Stimulated activated CD8-positive, alpha-beta memory T cell treated with anti-CD3 and anti-CD28 coated beads, Interleukin-2, amount 100 ng/mL, for 48 hours (primary cell): ENCODE results near the gene PTPN1.
"Not testable (repeated sequence)": the region's sequence is repeated elsewhere in the genome, so short reads cannot be mapped to it uniquely, and the experiment has no call there.

ENCODE experiments used
- DNase-seq, 2 donors: peaks; one replicate each; pipeline ENCODE4 v3.0.0-alpha.2; 2020; ENCODE audit warnings: low read depth in 2 of 2

Gene PTPN1

DNA sequence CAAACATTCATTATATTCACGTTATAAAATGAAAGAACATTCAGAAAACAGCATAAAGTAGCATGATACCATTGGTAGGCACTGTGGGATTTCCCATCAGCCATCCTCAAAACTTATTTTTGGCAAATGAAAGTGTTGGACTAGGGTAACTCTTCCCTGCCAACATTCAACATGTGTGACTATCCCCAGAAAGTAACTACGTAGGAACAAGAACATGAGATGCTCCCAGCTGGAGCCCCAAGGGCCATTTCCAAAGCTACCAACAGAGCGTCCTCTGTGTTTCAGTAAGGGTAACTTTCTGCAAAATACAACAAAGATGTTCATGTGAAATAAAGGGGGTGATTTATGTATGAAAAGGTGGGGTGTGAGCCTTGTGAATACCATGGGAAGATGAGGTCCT, 28.4 kb upstream of the PTPN1 start:
- DNase-seq, result no peak

DNA sequence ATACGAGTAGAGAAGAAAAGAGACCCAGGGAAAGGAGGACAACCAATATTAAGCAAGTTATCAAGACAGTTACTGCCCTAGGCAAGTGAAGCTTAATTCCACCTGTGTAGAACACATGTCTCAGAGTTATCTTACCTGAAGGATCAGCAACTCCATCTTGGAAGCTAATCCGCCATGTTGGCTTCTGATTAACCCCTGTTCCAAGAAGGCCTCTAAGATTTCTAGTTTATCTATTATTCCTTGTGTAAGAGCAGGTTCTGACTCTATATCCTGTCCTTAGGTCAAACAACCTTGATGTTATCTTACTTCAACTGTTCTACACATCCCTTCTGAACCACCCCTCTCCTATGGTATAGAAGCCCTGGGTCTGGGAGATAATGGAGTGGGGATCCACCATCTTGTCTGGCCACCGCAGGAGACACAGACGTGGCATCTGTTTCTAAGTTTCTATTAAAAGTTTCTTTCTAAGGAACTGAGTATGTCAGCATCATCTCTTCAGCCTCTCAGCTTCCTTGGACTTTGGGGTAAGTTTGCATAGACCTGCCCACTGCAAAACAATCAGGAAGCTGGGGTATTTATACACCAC, 27.7 kb upstream of the PTPN1 start:
- no peak for DNase-seq

DNA sequence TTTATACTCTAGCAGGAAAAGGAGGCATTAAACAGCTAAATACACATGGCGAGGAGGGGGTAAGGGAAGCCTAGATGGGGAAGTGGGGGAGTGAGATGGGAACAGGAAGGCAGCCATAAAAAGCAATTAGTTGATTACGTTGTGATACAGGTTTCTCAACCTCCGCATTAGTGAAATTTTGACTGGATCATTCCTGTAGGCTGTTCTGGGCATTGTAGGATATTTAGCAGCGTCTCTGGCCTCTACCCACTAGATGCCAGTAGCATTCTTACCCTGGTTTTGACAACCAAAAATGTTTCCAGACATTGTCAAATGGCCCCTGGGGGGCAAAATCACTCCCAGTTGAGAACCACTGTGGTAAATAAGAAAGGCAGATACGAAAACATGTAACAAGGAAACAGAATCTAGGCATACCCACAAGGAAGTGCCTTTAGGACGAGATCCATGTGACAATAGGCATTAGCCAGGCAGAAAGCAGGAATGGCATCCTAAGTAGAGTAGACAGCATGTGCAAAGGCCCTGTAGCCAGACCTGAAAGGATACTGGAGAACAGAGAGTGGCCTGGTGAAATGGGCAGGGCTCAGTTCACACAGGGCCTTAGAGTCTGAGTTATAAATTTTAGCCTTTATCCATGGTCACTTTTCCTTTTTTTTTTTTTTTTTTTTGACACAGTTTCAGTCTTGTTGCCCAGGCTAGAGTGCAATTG, 25.8 kb upstream of the PTPN1 start:
- DNase-seq, result no peak

DNA sequence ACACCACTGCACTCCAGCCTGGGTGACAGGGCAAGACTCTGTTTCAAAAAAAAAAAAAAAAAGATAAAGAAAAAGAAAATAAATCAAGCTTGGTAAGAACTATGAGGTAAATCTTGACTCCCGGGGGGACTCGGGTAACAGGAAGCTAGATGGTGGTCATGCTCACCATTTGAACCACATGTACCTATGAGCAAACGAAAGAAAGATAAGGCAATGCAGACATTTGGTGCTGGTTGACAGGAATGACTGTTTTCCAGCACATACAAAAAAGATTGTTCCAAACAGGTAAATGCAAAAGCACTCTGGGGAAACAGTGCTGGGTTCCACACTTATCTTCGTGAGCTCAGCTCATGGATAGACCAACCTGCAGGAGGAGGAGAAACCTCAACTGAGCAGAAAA, 22.8 kb upstream of the PTPN1 start:
- no peak for DNase-seq

DNA sequence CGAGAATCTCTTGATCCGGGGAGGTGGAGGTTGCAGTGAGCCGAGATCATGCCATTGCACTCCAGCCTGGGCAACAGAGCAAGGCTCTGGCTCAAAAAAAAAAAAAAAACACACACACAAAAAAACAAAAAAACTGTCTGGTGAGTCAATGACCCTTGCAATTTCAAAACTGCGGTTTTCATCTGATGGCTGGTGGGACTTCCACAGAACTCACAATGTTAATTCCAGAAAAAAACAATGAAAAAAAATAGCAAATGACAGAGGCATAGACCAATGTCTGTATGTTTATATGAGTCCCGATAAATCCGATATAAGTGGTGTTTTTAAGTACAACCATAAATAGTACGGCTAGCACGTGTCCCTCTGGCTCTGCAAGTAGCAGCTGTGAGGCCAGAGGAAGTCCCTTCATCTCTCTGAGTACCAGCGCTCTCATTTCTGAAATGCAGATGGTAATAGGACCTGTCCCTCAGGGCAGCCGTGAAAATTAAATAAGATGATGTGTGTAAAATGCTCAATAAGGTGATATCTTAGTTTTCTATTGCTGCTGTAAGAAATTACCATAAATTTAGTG, 21.9 kb upstream of the PTPN1 start:
- DNase-seq, result no peak

DNA sequence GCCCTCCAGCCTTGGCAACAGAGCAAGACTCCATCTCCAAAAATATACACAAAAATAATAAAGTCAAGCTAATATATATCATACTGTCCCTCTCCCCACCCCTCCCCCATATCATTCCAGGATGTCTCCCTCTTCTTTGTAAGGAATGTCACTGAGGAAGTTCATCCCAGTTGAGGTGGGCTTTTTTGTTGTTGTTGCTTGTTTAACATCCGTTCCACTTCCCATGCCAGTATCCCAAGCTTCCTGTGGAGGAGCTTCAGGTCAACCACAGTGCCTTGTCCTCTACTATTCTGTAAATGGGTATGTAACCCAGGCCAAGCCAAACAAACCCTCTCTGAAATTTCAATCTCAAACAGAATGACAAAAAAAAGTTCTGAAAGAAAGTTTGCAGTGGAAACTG, 19.0 kb upstream of the PTPN1 start:
- no peak for DNase-seq

DNA sequence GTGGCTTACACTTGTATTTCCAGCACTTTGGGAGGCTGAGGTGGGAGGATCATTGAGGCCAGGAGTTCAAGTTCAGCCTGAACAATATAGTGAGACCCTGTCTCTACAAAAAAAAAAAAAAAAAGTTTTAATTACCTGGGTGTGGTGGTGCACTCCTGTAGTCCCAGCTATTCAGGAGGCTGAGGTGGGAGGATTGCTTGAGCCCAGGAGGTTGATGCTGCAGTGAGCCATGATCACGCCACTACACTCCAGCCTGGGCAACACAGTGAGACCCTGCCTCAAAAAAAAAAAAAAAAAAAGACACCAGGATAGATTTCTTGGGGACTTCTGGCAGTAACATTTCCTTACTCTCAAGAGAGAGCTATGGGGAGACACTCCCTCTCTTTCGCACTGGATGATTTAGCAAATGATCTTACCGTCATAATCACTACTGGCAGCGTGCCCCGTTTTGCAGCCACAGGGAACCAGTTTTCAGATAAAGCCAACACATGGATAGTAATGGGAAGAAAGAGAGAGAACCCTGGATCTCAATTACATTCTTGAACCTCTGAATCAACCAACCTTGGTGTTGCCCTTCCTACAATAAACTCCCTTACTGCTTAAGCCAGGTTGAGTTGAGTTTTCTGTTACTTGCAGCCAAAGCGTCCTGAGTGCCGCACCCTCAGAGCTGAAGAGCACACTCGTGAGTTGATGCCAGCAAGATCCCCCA, 18.1 kb upstream of the PTPN1 start:
- DNase-seq, result no peak

DNA sequence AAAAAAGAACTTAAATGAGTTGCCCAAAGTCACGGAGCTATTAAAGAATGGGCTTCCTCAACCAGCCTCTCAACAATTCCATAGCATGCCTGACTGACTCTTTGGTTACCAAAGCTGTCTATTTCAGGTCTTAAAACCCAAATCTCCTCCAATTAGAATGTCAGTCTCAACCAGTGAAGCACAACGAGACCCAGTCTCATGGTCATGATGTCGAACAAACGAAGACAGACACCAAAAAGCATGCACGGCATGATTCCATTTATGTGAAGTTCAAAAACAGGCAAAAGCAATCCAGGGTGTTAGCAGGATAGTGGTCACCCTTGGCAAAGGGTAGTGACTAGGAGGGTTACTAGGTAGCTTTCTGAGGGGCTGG, 16.3 kb upstream of the PTPN1 start:
- no peak for DNase-seq

DNA sequence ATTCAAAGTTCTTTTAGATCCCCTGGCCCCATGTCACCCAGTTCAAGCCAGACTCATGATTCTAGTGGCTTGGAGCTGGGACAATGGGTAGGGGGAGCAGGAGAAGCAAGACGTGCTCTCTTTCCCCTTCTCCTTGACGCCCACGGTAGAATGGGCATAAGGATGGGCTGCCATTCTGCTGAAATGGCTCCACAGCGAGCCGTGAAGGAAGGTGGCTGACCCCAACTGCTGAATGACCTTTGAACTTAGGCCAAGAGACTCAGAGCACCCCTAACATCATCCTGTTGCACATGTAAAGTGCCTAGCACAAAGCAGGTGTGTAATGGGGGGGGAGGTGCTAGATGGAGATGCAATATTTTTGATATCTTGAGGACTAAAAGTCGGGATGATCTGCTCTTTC, 15.8 kb upstream of the PTPN1 start:
- no peak for DNase-seq

DNA sequence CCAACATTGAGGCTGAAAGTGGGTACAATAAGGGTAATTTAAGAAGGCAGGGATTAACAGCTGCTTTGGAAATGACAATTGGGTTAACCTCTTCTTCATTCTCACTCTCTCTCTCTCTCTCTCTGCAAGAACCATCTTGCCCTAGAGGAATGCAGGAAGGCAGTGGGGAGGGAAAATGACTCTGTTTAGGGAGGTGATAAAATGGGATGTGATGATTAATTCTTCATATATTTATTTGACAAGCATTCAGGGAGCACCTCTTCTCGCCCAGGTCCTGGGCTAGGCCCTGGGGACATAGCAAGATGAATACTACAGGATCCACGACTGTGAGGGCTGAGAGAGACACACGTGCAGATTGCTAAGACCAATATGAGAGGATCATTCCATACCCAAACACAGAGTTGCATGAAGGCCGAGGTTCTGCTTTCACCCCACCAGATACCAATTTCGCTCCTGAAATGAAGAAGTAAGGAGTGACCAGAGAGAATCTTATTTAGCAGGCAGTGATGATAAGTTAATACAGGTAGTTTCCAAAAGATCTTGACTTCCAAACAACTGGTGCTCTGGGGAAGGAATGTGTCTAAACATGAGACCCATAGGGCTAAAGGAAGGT, 13.3 kb upstream of the PTPN1 start:
- DNase-seq, result no peak

DNA sequence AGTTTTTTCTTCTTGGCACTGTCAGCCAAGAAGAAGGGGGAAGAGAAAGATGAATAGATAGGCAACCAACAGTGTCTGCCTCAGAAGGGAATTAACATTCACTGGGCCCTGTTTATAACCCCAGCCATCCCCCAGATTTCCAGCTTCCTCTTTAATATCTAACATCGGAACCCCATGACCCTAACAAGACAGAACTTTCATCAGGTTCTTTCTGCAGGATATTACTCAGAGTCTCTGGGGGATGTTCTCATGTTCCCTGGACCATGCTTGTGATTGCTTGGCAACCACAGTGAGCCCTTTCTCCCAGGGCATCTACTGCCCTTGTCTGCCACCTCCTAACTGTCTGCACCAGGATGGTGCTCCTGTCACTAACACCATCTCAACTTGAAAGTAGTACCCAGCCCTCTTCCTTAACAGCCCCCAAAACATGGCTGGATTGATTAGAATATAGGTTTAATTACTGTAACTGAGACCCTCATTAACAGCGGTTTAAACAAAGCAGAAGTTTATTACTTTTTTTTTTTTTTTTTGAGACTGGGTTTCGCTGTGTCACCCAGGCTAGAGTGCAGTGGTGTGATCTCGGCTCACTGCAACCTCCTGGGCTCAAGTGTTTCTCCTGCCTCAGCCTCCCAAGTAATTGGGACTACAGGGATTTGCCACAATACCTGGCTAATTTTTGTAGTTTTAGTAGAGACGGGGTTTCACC, 12.0 kb upstream of the PTPN1 start:
- no peak for DNase-seq

DNA sequence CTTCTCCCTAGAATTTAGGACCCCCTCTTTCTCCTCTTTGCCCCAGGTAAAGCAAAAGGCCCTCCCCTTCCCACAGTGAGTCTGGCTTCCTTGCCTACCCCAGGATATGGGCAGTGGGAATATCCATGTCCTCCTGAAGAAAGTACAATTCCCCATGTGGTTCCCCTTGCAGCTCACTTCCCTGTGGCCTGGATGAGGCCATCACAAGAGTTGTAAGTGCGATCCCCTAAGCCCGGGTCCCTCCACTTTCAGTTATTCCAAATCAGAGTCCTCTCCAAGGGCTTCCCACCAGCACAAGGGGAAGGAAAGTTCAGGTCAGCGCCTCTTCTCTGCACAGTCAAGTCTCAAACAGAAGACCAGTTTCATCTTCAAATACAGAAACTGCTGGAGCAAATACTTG, 10.2 kb upstream of the PTPN1 start:
- DNase-seq, result no peak

DNA sequence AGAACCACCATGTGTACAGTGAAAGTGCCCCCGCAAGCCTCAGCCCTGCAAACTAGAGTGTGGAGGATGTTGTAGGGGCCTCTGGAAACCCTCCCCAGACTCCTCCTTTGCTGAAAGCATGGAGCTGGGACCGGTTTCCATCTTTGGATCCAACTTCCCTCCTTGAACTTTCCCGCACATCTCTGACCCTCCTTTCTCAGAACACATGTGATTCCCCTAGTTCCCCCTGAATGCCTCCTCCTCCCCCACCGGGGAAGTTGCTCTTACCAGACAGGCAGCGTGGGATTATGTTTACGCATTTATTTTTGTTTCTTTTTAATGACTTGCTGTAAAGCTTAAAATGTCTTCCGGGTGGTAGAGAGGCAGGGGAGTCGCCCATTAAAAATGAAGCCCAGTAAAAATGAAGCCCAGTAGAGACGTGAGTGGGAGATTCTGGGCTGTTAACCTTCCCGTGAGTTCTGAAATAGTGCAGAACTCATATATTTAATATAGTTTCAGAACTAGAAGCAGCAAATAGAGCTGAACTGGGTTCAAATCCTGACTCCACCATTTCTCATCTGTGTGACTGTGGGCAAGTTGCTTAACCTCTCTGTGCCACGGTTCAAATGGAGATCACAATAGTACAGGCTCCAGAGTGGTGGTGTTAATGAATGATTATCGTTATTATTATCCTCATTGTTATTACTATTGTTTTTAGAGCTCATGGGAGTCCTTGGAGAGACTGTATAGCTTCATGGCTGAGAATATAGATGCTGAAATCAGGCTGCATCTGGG, 8.0 kb upstream of the PTPN1 start:
- DNase-seq, result no peak

DNA sequence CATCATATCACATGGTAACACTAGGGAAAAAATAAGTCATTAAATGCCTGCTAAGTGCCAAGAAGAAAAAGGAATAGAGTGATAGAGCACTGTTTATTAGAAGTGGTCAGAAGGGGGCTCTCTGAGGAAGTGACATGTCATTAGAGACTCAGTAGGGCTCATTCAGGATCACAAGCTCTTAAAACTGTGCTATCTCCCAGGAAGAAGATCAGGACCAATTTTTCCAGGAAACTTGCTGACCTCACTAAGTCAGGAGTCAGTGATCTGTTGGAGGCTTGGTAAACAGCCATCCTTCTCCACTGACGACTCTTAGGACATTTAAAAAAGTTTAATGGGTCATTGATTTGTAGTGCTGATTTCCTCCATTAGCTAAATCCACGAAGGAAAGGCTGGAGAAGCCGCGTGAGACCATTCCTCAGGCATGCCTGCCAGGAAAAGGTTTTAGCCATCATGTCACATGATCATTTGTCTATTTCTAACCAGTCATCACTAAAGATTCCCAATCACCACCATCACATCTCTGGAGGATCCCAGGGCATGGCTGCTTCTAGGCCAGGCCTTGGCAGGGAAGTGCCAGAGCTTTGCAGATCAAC, 5.9 kb upstream of the PTPN1 start:
- DNase-seq, result no peak

DNA sequence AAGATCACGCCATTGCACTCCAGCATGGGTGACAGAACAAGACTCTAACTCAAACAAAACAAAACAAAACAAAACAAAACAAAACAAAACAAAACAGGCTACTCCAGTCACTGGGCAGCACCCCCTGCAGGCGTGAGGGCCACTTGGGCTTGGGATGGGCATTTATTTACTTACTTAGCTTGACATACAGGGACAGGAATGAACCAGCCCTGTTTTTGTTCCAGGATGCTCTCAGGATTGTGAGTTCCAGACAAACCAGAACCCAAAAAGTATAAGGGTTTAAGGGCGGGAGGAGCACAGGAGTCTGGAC, 4.0 kb upstream of the PTPN1 start:
- DNase-seq, result no peak

DNA sequence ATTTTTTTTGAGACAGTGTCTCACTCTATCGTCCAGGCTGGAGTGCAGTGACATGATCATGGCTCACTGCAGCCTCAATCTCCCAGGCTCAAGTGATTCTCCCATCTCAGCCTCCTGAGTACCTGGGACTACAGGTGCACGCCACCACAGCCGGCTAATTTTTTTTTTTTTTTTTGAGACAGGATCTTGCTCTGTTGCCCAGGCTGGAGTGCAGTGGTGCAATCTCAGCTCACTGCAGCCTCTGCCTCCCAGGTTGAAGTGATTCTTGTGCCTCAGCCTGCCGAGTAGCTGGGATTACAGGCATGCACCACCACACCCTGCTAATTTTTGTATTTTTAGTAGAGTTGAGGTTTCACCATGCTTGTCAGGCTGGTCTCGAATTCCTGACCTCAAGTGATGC, 2.4 kb upstream of the PTPN1 start:
- not testable (repeated sequence) for DNase-seq

DNA sequence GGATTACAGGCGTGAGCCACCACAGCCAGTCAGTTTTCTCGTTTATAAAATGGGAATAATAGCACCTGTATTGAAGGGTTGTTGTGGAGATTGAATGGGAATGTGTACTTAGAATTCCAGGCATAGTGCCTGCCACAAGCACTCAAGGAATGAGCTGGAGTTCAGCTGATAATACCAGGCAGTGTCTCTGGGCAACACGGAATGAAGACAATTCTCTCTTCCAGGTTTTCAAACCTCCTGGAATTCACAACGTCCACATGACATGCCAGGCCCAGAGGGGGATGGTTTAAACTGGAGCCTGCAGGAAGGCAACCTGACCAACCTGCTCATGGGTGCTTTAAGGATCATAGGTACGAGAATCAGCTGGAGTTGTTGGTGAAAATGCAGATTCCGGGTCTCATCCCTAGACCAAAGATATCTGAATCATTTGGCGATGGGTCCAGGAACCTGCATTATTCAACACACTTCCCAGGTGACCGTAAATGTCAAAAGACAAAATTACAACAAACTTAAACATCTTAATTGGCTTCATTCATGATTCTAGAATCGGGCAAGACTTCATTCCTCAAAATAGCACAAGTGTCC, 1.9 kb upstream of the PTPN1 start:
- no peak for DNase-seq

DNA sequence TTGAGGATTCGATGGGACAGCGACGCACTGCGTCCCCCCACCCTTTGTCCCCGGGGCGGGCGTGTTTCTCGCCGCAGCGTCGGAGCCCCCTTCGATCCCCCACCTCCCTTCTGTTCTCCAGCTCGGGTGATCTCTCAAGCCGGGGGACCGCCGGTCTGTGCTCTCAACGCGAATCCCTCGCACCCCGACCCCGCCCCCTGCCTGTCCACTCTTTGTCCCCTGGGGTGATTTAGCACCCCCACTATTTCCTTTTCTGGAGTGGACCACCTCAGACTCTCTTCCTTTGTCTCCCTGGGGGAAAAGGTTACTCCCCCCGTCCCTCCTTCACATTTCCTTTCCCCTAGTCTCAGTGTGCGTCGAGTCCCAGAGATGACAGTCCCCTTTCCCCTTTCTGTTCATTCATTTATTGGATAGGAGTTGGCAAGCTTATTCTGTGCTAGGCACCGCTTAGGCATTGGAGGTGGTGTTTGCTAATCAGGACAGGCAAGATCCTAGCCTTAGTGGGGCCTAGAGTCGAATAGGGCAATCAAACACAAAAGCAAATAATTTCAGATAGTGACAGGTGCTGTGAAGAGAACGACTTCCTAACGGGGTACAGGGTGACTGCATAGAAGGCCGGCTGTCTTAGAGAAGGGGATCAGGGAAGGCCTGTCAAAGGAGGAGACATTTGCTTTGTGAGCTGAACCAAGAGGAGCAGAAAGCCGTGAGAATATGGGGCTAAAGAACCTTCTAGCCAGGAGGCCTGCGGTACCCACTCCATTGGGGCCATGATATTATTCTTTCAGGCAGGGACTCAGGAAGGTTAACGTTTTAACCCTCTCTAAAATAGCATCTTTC, 741 bp downstream of the PTPN1 start:
- DNase-seq, result no peak

DNA sequence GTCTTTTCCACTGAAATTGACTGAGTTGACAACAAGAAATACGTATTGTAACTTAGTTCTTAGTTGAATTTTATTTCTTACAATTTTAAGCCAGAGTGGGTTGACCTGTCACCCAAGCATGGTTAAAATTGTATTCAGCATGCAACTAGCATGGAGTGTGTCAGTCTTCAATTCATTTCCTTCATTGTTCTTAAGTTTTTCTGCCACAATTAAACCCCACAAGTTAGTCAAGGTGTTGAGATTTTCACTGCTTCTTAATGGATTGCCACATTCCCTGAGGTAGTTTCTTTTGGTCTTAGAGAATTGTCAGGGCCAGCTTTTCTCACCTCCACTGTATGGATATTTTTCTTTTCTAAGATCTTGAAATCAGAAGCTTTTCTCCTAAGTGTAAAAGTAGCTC, 2.1 kb downstream of the PTPN1 start:
- no peak for DNase-seq
